Measurements from ENCODE around the gene TTC24.

DNA sequence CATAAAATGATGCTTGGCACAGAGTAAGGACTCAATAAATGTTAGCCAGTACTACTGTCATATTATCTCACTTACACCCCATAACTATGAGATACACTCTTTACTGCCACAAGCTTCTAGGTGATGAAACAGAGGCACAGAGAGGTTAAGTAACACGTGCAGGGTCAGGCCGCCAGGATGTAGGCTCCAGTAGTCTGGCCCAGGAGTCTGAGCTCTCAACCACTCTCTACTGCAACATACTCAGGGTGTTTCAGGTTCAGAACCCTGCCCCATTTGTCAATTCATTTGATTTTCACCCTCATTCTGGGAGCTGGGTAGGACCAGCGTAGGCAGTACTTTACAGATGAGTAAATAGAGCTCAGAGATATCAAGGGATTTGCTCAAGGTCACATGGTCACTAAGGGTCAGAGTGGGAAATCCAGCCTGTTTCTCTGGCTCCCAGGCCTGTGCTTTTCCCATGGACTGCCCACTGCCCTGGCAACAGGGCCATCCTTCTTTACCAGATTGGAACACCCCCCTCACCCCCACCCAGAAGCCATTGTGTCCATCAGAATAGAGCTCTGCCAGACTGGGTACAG is 28.4 kb upstream of the TTC24 start:
- TF ChIP-seq SNAI2 (CRISPR knock-in tag; IDR thresholded peaks at IDR 0.05) (no peak), ZFP3 (CRISPR knock-in tag; IDR thresholded peaks at IDR 0.05) (no peak), POU6F1 (CRISPR knock-in tag; IDR thresholded peaks at IDR 0.05; ENCODE audit: borderline replicate concordance, low read depth) (no peak), ESRRG (CRISPR knock-in tag; IDR thresholded peaks at IDR 0.05) (no peak), TCF4 (CRISPR knock-in tag; IDR thresholded peaks at IDR 0.05; ENCODE audit: borderline replicate concordance) (no peak), ZNF8 (CRISPR knock-in tag; IDR thresholded peaks at IDR 0.05) (no peak), ZFP30 (CRISPR knock-in tag; IDR thresholded peaks at IDR 0.05) (no peak)
- TF ChIP-seq, protein P1, sequence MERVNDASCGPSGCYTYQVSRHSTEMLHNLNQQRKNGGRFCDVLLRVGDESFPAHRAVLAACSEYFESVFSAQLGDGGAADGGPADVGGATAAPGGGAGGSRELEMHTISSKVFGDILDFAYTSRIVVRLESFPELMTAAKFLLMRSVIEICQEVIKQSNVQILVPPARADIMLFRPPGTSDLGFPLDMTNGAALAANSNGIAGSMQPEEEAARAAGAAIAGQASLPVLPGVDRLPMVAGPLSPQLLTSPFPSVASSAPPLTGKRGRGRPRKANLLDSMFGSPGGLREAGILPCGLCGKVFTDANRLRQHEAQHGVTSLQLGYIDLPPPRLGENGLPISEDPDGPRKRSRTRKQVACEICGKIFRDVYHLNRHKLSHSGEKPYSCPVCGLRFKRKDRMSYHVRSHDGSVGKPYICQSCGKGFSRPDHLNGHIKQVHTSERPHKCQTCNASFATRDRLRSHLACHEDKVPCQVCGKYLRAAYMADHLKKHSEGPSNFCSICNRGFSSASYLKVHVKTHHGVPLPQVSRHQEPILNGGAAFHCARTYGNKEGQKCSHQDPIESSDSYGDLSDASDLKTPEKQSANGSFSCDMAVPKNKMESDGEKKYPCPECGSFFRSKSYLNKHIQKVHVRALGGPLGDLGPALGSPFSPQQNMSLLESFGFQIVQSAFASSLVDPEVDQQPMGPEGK (CRISPR knock-in tag; IDR thresholded peaks at IDR 0.05; ENCODE audit: borderline replicate concordance): no peak

All from SK-N-SH treated with all-trans-retinoic acid at 6 μM for 48 hours (cell line).